ENCODE results near the gene OR8D2.

DNA sequence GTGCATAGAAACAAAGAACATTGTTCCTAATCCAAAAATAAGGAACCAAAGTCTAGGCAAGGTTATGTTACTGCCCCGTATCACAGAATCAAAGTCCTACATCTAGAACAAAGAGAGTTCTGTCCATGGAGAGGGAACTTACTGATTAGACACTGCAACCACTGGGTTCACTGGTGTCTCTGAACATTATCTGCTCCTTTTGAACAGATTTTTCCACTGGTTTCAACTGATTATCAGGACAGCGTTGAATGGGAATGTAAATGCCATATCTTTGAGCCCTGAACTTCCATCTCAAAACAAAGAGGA, 20.1 kb upstream of the OR8D2 start:
- TF ChIP-seq, protein P1, sequence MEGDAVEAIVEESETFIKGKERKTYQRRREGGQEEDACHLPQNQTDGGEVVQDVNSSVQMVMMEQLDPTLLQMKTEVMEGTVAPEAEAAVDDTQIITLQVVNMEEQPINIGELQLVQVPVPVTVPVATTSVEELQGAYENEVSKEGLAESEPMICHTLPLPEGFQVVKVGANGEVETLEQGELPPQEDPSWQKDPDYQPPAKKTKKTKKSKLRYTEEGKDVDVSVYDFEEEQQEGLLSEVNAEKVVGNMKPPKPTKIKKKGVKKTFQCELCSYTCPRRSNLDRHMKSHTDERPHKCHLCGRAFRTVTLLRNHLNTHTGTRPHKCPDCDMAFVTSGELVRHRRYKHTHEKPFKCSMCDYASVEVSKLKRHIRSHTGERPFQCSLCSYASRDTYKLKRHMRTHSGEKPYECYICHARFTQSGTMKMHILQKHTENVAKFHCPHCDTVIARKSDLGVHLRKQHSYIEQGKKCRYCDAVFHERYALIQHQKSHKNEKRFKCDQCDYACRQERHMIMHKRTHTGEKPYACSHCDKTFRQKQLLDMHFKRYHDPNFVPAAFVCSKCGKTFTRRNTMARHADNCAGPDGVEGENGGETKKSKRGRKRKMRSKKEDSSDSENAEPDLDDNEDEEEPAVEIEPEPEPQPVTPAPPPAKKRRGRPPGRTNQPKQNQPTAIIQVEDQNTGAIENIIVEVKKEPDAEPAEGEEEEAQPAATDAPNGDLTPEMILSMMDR (IDR thresholded peaks at IDR 0.05; ENCODE audit: low read length), result no peak
- no peak for TF ChIP-seq EZH2 (IDR thresholded peaks at IDR 0.05; ENCODE audit: borderline replicate concordance, low read length)
